C4-2B (cell line): Measurements from ENCODE around the gene PRICKLE1.

Experiments
- H3K27ac ChIP-seq: fragments of 450-650 bp; 2 replicates; pipeline ENCODE4 v1.5.1; 2017
- CTCF ChIP-seq: fragments of 450-650 bp; conservative IDR thresholded peaks from 2 replicates; pipeline ENCODE4 v1.5.1; 2017; ENCODE audit warnings: mild to moderate bottlenecking
- ZFX ChIP-seq: fragments of 450-650 bp; IDR thresholded peaks from 2 replicates; pipeline ENCODE4 v1.6.1; 2017

Gene PRICKLE1

DNA sequence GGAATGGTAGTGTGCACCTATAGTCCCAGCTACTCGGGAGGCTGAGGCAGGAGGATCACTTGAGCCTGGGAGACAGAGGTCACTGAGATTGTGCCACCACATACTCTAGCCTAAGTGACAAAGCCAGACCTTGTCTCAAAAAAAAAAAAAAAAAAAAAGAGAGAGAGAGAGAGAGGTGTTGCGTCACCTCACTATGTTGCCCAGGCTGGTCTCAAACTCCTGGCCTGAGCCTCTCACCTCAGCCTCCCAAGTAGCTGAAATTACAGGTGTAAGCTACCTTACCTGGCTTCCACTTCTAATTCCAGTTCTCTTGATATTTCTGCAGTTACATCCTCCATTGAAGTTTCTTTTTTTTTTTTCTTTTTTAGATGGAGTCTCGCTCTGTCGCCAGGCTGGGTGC is 94.3 kb downstream of the PRICKLE1 start:
- TF ChIP-seq ZFX, result no peak
- TF ChIP-seq CTCF, result no peak
- H3K27ac ChIP-seq, result no peak overlapping the region

DNA sequence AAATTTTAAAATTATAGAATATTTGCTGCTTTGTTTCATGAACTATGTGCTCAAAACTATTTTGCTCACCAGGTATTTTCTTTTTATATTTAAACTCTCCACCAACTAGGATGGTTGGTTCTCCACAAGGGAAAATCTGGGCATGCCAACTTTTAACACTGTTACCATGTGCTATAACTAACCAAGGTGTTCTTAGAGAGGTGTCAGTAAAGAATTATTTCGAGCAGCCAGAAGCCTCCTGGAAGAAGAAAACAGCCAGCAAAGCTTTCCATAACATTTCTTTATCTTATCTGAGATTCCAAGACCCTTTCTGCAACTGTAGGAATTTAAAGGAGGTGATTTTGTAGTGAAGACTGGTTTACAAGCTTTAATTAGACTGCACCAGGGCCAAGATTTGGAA is 97.3 kb downstream of the PRICKLE1 start:
- H3K27ac ChIP-seq, result no peak overlapping the region
- no peak for TF ChIP-seq ZFX
- TF ChIP-seq CTCF, result no peak

DNA sequence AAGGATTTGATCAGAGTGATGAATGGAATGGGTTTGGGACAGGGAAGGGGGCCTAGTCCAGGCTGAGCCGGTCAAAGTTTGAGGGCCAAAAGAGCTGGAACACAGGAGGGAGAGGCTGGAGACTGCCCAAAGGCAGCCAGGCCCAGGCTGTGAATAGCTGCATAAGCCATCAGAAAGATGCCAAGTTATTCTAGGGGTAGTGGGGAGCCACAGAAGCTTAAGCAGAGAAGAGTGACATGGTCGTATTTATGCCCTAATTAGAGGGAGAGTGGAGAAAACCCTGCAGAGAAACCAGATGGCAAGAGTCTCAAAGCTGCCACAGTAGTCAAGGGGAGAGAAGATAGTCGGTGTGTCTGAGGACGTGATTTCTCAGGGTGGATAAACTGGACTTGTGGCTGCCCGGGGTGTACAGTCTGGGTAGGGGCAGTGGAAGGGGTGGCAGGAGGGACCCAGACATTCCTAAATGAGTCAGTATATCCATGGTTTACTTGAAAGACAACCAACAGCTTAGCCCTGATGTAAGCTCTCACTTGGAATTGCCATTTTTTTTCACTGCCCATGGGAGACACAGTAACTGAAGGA is 99.2 kb downstream of the PRICKLE1 start:
- H3K27ac ChIP-seq, result no peak overlapping the region
- TF ChIP-seq ZFX, result no peak

DNA sequence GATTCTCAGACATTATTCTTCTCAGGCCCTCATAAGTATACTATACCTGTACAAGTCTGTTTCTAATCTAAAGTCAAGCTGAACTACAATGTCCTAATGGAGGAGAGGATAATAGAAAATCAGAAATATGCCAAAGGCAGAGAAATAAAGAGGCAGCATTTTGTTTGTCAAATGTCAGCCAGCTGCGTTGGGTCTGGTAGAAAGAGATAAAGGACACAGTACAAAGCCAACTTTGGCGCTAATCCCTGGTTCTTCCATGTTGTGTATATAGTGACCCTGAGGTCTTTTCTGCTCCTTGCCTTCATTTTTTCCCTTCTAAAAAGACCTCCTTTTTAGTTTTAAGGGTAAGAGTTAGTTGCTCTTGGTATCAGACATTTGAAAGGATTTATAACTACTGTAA is 103.1 kb downstream of the PRICKLE1 start:
- no peak for TF ChIP-seq CTCF
- TF ChIP-seq ZFX, result no peak
- no peak overlapping the region for H3K27ac ChIP-seq

DNA sequence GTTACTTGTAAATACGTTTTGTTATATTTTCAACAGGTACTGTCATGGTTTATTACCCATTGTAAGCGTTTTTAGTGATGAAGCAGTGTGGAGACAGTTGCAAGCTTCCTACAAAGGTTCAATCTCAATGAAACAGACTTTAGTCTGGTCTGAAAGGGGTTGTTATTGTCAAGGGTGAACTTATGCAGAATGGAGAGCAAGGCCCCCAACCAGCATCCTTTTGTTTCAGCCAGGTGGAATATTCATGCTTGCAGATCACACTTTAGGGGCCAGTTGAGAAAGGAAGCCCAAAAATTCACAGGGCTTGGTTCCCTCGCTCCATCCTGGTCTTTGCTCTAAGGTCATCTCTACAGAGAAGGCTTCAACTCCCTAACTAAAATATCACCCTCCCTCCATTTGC is 103.7 kb downstream of the PRICKLE1 start:
- no peak overlapping the region for H3K27ac ChIP-seq

GRCh38 chr12:42484996-42485395 is 104.5 kb downstream of the PRICKLE1 start:
- no peak for TF ChIP-seq CTCF
- TF ChIP-seq ZFX, result no peak
- H3K27ac ChIP-seq, result no peak overlapping the region

More for the DNA sequence above, 103.7 kb downstream of the PRICKLE1 start:
- TF ChIP-seq CTCF (no peak), ZFX (no peak)

DNA sequence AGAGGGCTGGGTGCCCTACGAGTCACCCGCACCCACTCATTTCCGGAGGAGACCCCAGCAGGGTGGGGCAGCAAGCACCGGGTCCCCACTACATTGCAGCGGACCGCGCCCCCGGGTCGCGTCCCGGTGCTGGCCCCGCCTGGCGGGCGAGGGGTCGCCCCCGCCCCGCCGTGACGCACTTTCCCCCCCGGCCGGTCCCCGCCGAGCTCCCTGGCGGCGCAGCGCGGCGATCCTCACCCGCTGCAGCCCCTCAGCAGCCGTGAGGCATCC is 106.1 kb downstream of the PRICKLE1 start:
- no peak overlapping the region for H3K27ac ChIP-seq
- TF ChIP-seq CTCF (no peak), ZFX (no peak)

- no peak for TF ChIP-seq ZFX
- peak; percentile 97 for TF ChIP-seq CTCF
- no peak overlapping the region for H3K27ac ChIP-seq
Measured at GRCh38 chr12:42482748-42483520, 106.6 kb downstream of the PRICKLE1 start.
